ENCODE results near the gene TEX14. TPM values are rescaled to one million over a fixed set of nuclear protein-coding genes. Genes with fewer than 3 reads are reported as not detected.

The TEX14 gene
- total and polyA plus RNA-seq, 10 of the 15 experiments (the other 5 are each of a cell fraction or from before 2014, with no cell fraction given), result 0.15 to 1.3 (median 0.66) TPM

GRCh38 chr17:58527949-58528348, 163.9 kb downstream of the TEX14 start (continued):
- TF ChIP-seq ZBTB40 (IDR thresholded peaks at IDR 0.05; ENCODE audit: borderline replicate concordance), result no peak
- TF ChIP-seq NFYB (IDR thresholded peaks at IDR 0.05; ENCODE audit: insufficient read depth, low read depth, low read length), result no peak

- SMC1A ChIA-PET (ENCODE audit: uncharacterized antibody, unreplicated experiment), result interaction anchor here (0.7 to 1.2 kb wide), 2 partner anchors 14 to 790 kb away, joined by 3 read pairs; no protein-coding TSS in a partner anchor
- RAD21 ChIA-PET (ENCODE audit: unreplicated experiment), result interaction anchor here (1.4 kb wide), 1 partner anchor 50 kb away, joined by 3 read pairs; no protein-coding TSS in a partner anchor
- intact Hi-C loops (cut with micrococcal nuclease; ENCODE audit: unreplicated experiment) (no loop called here), in situ Hi-C loops (cut with MboI) (no loop called here)
- BruUV-seq (replicated peaks), result no TSS peak
- H3K79me2 ChIP-seq (ENCODE audit: control insufficient read depth, insufficient read depth, low read length), result no peaks in the 10 kb centered on the region
- H2AFZ ChIP-seq (ENCODE audit: control insufficient read depth, low read depth, low read length), result peak overlapping the region; percentile 1
- peaks cover under 1 to 2% of the 10 kb centered on the region in 2 experiments; a peak in 3 of 4 replicates for H3K27me3 ChIP-seq (replicated peaks in 1 of 2; ENCODE audit: control insufficient read depth in 2 of 2, insufficient read depth in 2 of 2, low read length in 1 of 2)
- H3K27ac ChIP-seq (ENCODE audit: control insufficient read depth, insufficient read depth), result no peak overlapping the region
- no peaks in the 10 kb centered on the region for H3K36me3 ChIP-seq (ENCODE audit: control insufficient read depth in 2 of 2, insufficient read depth in 2 of 2, low read length in 1 of 2)
- H3K9ac ChIP-seq (ENCODE audit: control insufficient read depth, insufficient read depth, low read length), result no peak overlapping the region
- POLR2A ChIA-PET, result interaction anchor here (0.9 kb wide), 1 partner anchor 104 kb away, joined by 3 read pairs; no protein-coding TSS in a partner anchor
- TF ChIP-seq ZNF24 (IDR thresholded peaks at IDR 0.05) (no peak), ZBED1 (IDR thresholded peaks at IDR 0.05; ENCODE audit: borderline replicate concordance) (no peak), PAX5 (IDR thresholded peaks at IDR 0.05; ENCODE audit: borderline replicate concordance, low read depth, low read length) (no peak), TCF12 (IDR thresholded peaks at IDR 0.05; ENCODE audit: low read depth, low read length) (no peak), CTCF (IDR thresholded peaks at IDR 0.05 in 2 of 3, conservative IDR thresholded peaks at IDR 0.05 in 1 of 3; ENCODE audit: control insufficient read depth in 2 of 3, extremely low read depth in 1 of 3, insufficient read depth in 1 of 3, low read depth in 3 of 3, low read length in 3 of 3) (peak; percentile 3 to 36 (median 29); a peak in 2 of 6 replicates)
- H3K4me1 ChIP-seq (ENCODE audit: control insufficient read depth, insufficient read depth, low read length), result 0 out of 2 replicates have a peak, but pooled peaks cover 3% of the 10 kb centered on the region
- ATAC-seq, result peak; percentile 50
- no peak for FAIRE-seq
- H3K9me3 ChIP-seq (replicated peaks; ENCODE audit: control insufficient read depth, insufficient read depth, low read length), result no peaks in the 10 kb centered on the region
- CTCF ChIA-PET, result interaction anchor here (0.9 to 2.3 kb wide), 5 partner anchors 9 to 477 kb away, joined by 3 to 9 read pairs (median 4); no protein-coding TSS in a partner anchor
- H4K20me1 ChIP-seq (ENCODE audit: control insufficient read depth, insufficient read depth), result no peaks in the 10 kb centered on the region
- WGBS (ENCODE audit: insufficient coverage, insufficient replicate concordance, low lambda C conversion rate, missing lambda C conversion rate), result 44% methylated on average over 2 of the region's 2 CpGs
- no peak for DNase-seq (ENCODE audit: low read depth, low spot score)
- no peak overlapping the region for H3K4me2 ChIP-seq (ENCODE audit: control insufficient read depth, insufficient read depth)
- H3K4me3 ChIP-seq, result no peak overlapping the region
Measured at GRCh38 chr17:58527306-58527705, 164.5 kb downstream of the TEX14 start.

Measured in GM12878 (cell line).